Measurements from ENCODE around the gene GHRL.
"Not testable (repeated sequence)": the region's sequence is repeated elsewhere in the genome, so short reads cannot be mapped to it uniquely, and the experiment has no call there.

Gene GHRL

GRCh38 chr3:10322352-10322710 is 29.6 kb upstream of the GHRL start:
- DNase-seq, result no peak

DNA sequence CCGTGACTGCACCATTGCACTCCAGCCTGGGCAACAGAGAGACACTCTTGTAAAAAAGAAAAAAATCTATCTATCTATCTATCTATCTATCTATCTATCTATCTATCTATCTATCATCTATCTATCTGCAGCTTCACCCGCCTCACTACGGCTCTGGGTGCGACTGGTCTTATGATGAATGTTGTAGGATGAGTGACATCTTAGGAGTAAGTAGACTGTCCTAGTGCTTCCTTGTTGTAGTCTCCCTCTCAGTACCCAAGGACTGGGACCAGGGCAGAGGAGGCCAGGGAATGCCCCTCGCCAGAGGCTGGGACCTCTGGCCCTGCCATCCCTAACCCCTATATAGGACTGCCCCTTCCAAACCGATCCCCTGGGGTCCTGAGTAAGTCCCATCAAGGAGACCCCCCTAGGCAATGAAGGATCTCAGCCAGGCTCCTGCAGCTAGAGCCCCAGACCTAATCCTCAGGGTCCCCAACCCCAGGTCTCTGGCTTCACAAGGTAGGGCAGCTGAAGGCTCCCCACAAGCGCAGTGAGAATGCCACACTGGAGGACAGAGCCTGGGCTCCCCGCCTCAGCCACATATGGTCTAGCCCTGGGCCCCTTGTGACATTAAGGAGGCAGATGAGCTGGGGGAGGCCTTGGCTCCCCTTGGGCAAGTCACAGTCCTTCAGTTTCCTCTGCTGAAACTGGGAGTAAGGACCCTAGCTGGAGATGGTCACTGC is 29.0 kb upstream of the GHRL start:
- DNase-seq, result no peak

GRCh38 chr3:10320320-10320677 is 27.6 kb upstream of the GHRL start:
- DNase-seq, result no peak

GRCh38 chr3:10319804-10320203 is 27.1 kb upstream of the GHRL start:
- no peak for DNase-seq

DNA sequence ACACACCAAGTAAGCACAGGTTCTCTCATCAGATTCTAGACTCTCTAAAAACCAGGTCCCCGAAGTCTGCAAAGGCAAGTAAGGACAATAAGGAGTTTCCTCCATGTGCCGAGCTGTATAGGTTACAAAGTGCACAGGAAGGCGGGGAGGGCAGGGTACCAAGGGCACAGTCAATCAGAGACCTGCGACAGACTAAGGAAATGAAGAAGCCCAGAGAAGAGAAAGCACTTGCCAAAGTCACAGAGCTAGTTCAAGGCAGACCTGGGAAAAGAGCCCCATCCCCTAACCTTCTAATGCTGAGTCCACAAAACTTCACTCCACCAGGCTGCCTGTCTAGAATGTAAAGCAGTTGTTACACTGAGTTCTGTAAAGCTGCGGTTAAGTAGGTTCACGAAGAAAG is 26.5 kb upstream of the GHRL start:
- no peak for DNase-seq

- no peak for DNase-seq
Measured at GRCh38 chr3:10317961-10318350, 25.2 kb upstream of the GHRL start.

DNA sequence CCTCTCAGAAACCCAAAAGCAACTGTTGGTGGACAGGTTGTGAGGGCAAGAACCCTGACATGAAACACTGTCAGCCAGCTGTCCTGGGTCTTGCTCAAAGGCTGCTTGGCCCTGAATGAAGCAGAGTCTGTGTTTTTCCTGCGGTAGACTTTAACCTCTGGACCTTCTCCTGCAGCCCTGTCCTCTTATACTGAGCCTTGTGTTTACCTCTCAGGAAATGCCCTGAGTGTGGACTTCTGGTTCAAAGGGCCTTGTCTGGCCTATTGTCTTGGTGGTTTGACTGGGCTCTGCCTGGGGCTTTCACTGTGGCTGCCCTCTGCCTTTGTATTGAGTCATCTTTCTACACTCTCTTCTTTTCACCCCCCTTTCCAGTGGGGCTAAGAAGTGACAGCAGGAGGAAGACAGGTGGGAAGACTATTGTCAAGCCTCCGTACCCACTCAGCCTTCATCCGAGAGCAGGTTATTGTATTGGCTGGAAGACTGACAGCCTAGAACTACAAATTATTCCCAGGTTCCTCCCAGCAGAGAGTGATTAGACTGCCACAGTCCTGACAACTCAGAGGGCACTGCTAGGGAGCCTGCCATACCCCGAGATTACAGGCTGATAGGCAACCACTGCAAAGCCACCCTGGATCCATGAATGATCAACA is 24.7 kb upstream of the GHRL start:
- DNase-seq, result no peak

GRCh38 chr3:10315771-10316344 is 23.1 kb upstream of the GHRL start:
- DNase-seq, result no peak

- no peak for DNase-seq
Measured at GRCh38 chr3:10315101-10315500, 22.4 kb upstream of the GHRL start.

- DNase-seq, result no peak
Measured at GRCh38 chr3:10312861-10313260, 20.1 kb upstream of the GHRL start.

- no peak for DNase-seq
Measured at GRCh38 chr3:10312391-10312790, 19.6 kb upstream of the GHRL start.

DNA sequence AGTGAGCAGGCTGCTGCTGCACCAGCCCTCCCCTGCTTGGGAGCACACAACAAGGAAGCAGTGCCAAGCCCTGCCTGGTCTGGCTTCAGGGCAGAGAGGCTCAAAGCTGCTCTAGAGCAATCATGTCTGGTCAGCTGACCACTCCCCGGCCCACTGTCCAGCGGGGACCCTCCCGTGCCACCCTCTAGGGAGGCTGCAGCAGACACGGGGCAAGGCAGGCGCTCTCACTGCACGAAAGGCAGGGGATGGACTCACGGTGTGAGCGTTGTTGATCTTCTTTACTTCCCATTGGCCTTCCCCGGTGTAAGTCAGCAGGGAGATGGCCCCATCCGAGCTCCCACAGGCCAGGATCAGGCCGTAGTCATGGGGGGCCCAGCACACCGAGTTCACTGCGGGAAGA is 19.0 kb upstream of the GHRL start:
- no peak for DNase-seq

DNA sequence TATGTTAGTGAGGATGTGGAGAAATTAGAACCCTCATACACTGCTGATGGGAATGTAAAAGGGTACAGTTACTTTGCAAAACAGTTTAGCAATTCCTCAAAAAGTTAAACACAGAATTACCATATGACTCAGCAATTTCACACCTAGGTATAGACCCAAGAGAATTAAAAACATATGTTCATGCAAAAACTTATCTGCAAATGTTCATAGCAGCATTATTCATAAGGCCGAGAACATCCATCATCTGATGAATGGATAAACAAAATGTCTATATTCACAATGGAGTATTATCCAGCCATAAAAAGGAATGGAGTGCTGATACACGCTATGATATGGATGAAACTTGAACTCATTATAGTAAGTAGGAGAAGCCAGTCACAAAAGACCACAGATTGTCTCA is 17.8 kb upstream of the GHRL start:
- DNase-seq, result no peak

DNA sequence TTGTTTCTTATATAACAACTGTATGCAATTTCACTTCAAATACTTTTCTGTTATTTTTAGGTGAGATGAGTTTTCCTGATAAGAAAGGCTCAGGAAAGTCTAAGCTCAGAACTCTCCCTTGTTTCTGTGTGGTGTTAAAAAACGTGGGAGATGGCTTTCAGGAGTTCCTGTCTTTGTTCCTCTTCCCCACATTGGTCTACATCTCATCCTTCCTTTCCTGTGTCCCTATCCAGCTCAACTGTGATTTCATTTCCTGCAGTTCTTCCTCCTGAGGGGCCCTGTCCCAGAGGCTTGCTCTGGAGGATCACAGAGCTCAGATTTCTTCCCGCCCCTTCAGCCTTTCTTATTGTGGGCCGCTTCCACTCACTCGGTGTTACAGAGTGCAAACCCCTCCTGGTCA is 17.0 kb upstream of the GHRL start:
- no peak for DNase-seq

DNA sequence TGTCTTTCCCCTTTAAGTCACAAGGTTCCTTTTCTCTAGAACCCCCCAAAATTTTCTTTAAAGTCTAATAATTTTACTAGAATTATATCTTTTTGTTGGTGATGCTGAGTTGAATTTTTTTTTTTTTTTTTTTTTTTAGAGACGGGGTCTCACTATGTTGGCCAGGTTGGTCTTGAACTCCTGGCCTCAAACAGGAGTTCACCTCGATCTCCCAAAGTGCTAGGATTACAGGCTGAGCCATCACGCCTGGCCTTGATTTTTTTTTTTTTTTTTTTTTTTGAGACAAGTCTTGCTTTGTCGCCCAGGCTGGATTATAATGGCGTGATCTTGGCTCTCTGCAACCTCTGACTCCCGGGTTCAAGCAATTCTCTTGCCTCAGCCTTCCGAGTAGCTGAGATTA is 15.9 kb upstream of the GHRL start:
- no peak for DNase-seq

DNA sequence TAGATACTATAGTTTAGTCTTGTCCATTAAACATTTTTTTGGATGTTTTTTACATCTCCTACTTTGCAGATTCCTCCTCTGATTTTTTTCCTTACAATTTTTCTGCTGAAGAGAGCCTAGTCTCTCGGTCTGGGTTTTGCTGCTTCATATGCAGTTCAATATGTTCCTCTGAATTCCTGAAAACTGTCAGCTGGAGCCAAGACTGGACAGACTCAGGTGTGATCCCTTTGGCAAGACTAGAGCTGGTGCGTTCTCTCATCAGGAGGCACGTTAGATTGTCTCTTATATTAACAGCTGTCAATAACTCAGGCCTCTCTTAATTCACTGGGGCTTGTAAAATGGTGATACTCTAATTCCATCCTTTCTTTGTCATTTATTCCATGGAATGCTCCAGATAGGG is 13.4 kb upstream of the GHRL start:
- no peak for DNase-seq

DNA sequence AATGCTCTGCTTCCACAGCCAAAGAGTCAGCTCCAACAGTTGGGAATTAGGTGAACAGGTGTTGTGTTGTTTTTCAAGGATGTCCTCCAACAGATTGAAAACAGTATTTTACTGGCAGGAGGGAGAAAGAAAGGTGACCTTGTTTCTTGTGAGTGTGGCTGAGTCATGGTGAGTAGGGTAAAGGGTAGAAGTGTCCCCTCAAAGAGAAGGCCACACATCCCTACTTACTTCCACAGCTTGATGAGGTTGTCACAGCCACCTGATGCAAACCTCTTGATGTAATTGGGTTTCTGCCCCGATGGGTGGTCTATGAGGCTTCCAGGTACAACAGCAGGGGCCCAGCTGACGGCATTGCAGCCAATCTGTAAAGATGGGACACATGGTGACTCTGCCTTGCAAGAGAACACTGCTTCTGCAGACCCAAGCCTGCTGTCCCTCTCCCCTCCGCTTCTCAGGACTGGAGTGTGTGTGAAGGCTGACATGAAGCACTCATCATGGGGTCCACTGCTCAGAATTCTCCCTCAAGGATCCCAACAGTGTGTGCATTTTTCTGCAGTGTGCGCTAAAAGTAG is 12.7 kb upstream of the GHRL start:
- DNase-seq, result no peak

DNA sequence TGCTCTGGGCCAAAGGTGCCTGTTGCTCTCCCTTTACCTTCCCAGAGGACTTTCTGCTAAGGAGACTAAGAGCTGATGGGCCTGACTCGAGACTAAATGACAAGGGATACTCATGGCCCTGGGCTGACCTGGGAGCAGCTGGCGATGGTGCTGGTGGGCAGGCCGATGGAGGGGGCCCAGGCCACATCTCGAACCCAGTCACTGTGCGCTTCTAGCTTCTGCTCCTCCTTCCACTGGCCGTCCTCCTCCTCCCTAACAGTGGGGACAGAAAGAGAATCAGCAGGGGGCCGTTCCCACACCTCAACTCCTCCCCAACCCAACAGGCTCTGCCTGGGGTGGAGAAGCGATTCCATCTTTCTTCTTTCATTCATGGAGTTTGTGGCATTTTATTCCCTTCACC is 12.2 kb upstream of the GHRL start:
- DNase-seq, result no peak

- DNase-seq, result no peak
Measured at GRCh38 chr3:10303785-10304184, 11.0 kb upstream of the GHRL start.

- no peak for DNase-seq
Measured at GRCh38 chr3:10303105-10303504, 10.4 kb upstream of the GHRL start.

- DNase-seq, result no peak
Measured at GRCh38 chr3:10300087-10300486, 7.3 kb upstream of the GHRL start.

- DNase-seq, result no peak
Measured at GRCh38 chr3:10299679-10300078, 6.9 kb upstream of the GHRL start.

DNA sequence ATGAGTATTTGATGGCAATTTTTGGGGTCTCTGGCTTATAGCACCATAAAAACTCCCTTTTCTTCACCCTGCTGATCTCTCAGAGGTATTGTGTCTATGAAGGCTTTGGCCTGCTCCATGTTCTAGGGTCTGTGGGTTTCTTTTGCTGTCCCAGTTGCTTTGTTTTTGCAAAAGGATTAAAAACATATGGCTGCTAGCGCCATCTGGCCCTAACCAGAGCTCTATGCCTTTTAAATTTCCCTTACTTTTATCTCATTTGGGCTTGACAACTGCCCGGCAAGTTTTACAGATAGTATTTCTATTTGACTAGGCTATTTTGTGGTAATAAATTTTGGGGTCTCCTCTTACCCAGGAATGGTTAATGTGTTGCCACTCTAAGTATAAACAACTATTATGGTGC is 6.4 kb upstream of the GHRL start:
- DNase-seq, result no peak

DNA sequence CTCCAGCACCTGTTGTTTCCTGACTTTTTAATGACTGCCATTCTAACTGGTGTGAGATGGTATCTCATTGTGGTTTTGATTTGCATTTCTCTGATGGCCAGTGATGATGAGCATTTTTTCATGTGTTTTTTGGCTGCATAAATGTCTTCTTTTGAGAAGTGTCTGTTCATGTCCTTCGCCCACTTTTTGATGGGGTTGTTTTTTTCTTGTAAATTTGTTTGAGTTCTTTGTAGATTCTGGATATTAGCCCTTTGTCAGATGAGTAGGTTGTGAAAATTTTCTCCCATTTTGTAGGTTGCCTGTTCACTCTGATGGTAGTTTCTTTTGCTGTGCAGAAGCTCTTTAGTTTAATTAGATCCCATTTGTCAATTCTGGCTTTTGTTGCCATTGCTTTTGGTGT is 5.3 kb upstream of the GHRL start:
- DNase-seq, result not testable (repeated sequence)

All from NCI-H1436 (cell line).